CD4-positive, alpha-beta T cell treated with Interleukin-1 beta for 1 hour (primary cell): ENCODE results near the gene DHCR7.

Experiments used
- DNase-seq, 2 donors: peaks; one replicate each; pipeline ENCODE4 v3.0.0-alpha.2; 2020 to 2022

Gene DHCR7

GRCh38 chr11:71448257-71449171 is at the start of gene DHCR7:
Gene DHCR7, minus strand, starts transcription at chr11:71448393. Its CDS starts 3,441 bp downstream, at chr11:71444952.
- peak; percentile 93 to 94 for DNase-seq

- DNase-seq: no peak
Measured at GRCh38 chr11:71496421-71496820, 48.2 kb upstream of the DHCR7 start.

- DNase-seq: no peak
Measured at GRCh38 chr11:71495286-71496230, 47.4 kb upstream of the DHCR7 start.

- no peak for DNase-seq
Measured at GRCh38 chr11:71491940-71492339, 43.7 kb upstream of the DHCR7 start.

GRCh38 chr11:71491531-71491930 is 43.3 kb upstream of the DHCR7 start:
- no peak for DNase-seq

GRCh38 chr11:71490731-71491390 is 42.7 kb upstream of the DHCR7 start:
- no peak for DNase-seq

GRCh38 chr11:71490044-71490730 is 42.0 kb upstream of the DHCR7 start:
- no peak for DNase-seq

- DNase-seq: no peak
Measured at GRCh38 chr11:71489311-71490043, 41.3 kb upstream of the DHCR7 start.

GRCh38 chr11:71488681-71489270 is 40.6 kb upstream of the DHCR7 start:
- DNase-seq: no peak

GRCh38 chr11:71486320-71486719 is 38.1 kb upstream of the DHCR7 start:
- no peak for DNase-seq

- DNase-seq: no peak
Measured at GRCh38 chr11:71485466-71485865, 37.3 kb upstream of the DHCR7 start.

GRCh38 chr11:71485063-71485399 is 36.8 kb upstream of the DHCR7 start:
- no peak for DNase-seq

GRCh38 chr11:71484248-71485062 is 36.3 kb upstream of the DHCR7 start:
- DNase-seq: no peak

- no peak for DNase-seq
Measured at GRCh38 chr11:71483692-71484091, 35.5 kb upstream of the DHCR7 start.

GRCh38 chr11:71482746-71483364 is 34.7 kb upstream of the DHCR7 start:
- DNase-seq: no peak

- no peak for DNase-seq
Measured at GRCh38 chr11:71482216-71482615, 34.0 kb upstream of the DHCR7 start.

- DNase-seq: no peak
Measured at GRCh38 chr11:71481101-71481960, 33.1 kb upstream of the DHCR7 start.

GRCh38 chr11:71478528-71478840 is 30.3 kb upstream of the DHCR7 start:
- DNase-seq: no peak
